Pancreas (tissue), 10 donors: ENCODE results near the gene LSM12. TPM values are rescaled to one million over a fixed set of nuclear protein-coding genes. Genes with fewer than 3 reads are reported as not detected.
A peak's percentile ranks its signal among the peaks of the same experiment; 100 is the strongest.

ENCODE experiments used
- ATAC-seq, 4 donors: fragments of 200-7000 bp; cut with Tn5 transposase; one replicate each; pipeline versions ENCODE4 v1.8.0 to v1.9.1; 2020; ENCODE audit warnings: mild to moderate bottlenecking in 4 of 4, moderate library complexity in 4 of 4
- DNase-seq, 6 donors: peaks; one replicate each; pipeline ENCODE4 v3.0.0-alpha.2; 2020
- FAIRE-seq: peaks from 2 replicates; lab custom pipeline; 2012; peaks lifted over from hg19 to GRCh38; lab: Jason Lieb, UNC
- H3K27ac ChIP-seq, 4 donors: fragments of 200-600 bp; sonication (generic); 1 replicate in 3 of 4; 2 replicates in 1 of 4; pipeline versions ENCODE4 v1.5.0 to v1.8.0; 2020
- H3K27me3 ChIP-seq, 4 donors: fragments of 200-600 bp; one replicate each; pipeline ENCODE4 v1.8.0; 2021
- H3K36me3 ChIP-seq, 3 donors: fragments of 200-600 bp; sonication (generic) in 1 of 3; one replicate each; pipeline versions ENCODE4 v1.5.0 to v1.8.0; 2020 to 2021
- H3K4me1 ChIP-seq, 3 donors: fragments of 200-600 bp; one replicate each; pipeline ENCODE4 v1.8.0; 2021
- H3K4me3 ChIP-seq, 4 donors: fragments of 200-600 bp; sonication (generic) in 2 of 4; one replicate each; pipeline versions ENCODE4 v1.5.0 to v1.8.0; 2020 to 2021
- H3K9me3 ChIP-seq, 4 donors: fragments of 200-600 bp; one replicate each; pipeline ENCODE4 v1.8.0; 2021
- WGBS, 2 donors: extraction: QIAGEN DNeasy Blood & Tissue Kit; methylation state at CpG; one replicate each; pipeline ENCODE4 v1.1.7; 2013; 5-methylcytosine and 5-hydroxymethylcytosine counted together
- intact Hi-C, 3 donors: fragments of 100-400 bp; cut with DNase I; formaldehyde crosslinking; loops; one replicate each; pipeline versions ENCODE4 v1.11.1 to v1.14.2; 2022
- polyA plus RNA-seq, 2 donors: library from polyadenylated mRNA; stranded (reverse); fragments of 200-250 nt; gene quantifications; one replicate each; pipeline ENCODE4 v1.2.3, GENCODE V29; 2013
- total RNA-seq, 6 donors: library from RNA; stranded (reverse); fragmentation: NEBNext Ultra II Directional in 4 of 6; extraction: Animal tissue kit (Norgen Biotek cat#: 25700) in 4 of 6; gene quantifications; one replicate each; pipeline versions ENCODE4 v1.2.1 to v1.2.4, GENCODE V29; 2021 to 2023
- TF ChIP-seq, protein P1 (sequence below), 4 donors: fragments of 200-600 bp; sonication (generic) in 3 of 4; IDR thresholded peaks; one replicate each; pipeline versions ENCODE4 v1.5.0 to v1.8.0; 2021; ENCODE audit warnings: antibody characterized with exemption in 4 of 4
- donor health status: healthy with polysubstance abuse.
- donor health status: DM: no; HTN: no; CAD: no; lungs with moderate emphysema.
- donor health status: DM: no; HTN: no; CAD: no.
- donor health status: control.
- donor health status: control.
- donor health status: Bipolar disorder and iron deficiency.
- donor health status: DM: yes; HTN: yes; CAD: no.
- donor health status: DM: no; HTN: no; CAD: no.
- donor health status: DM: no; HTN: no; CAD: no.
- donor health status: DM: yes; HTN: yes; CAD: no.

Gene LSM12
- total RNA-seq: 10 to 100 TPM; 19.0 to 29.6 (median 25.7) TPM
- 10 to 100 TPM; 14.5 to 21.3 TPM for polyA plus RNA-seq

GRCh38 chr17:44066204-44066930 is at the start of gene LSM12:
LSM12 (minus strand) TSS chr17:44066671; CDS start chr17:44066587, 84 bp downstream.
- Histone ChIP-seq H3K36me3 (peaks cover 0 to 4% (median 0%) of the 10 kb centered on the region in 3 donors), H3K9me3 (no peaks in the 10 kb centered on the region), H3K27me3 (no peaks in the 10 kb centered on the region), H3K4me1 (peaks cover 6 to 13% (median 10%) of the 10 kb centered on the region in 3 donors), H3K27ac (peak within 1 kb of the TSS; percentile 76 to 93 (median 85)), H3K4me3 (peak within 1 kb of the TSS; percentile 51 to 69 (median 60))
- TF ChIP-seq, protein P1, sequence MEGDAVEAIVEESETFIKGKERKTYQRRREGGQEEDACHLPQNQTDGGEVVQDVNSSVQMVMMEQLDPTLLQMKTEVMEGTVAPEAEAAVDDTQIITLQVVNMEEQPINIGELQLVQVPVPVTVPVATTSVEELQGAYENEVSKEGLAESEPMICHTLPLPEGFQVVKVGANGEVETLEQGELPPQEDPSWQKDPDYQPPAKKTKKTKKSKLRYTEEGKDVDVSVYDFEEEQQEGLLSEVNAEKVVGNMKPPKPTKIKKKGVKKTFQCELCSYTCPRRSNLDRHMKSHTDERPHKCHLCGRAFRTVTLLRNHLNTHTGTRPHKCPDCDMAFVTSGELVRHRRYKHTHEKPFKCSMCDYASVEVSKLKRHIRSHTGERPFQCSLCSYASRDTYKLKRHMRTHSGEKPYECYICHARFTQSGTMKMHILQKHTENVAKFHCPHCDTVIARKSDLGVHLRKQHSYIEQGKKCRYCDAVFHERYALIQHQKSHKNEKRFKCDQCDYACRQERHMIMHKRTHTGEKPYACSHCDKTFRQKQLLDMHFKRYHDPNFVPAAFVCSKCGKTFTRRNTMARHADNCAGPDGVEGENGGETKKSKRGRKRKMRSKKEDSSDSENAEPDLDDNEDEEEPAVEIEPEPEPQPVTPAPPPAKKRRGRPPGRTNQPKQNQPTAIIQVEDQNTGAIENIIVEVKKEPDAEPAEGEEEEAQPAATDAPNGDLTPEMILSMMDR (IDR thresholded peaks at IDR 0.05): no peak
- DNase-seq: peak; percentile 85 to 98 (median 94)
- peak; percentile 80 to 89 (median 86) for ATAC-seq
- intact Hi-C loops: no loop called here
- WGBS, 2 donors: 0% methylated on average over 60 to 65 of the region's 65 CpGs
- FAIRE-seq: no peak

- peaks cover 9 to 17% (median 11%) of the 10 kb centered on the region in 3 donors for H3K4me1 ChIP-seq
- no peaks in the 10 kb centered on the region for H3K27me3 ChIP-seq
- FAIRE-seq: no peak
- H3K27ac ChIP-seq: no peak overlapping the region
- no peaks in the 10 kb centered on the region for H3K9me3 ChIP-seq
- intact Hi-C loops: no loop called here
- no peak for ATAC-seq
- H3K36me3 ChIP-seq: peaks cover 0 to 6% (median 0%) of the 10 kb centered on the region in 3 donors
- no peak overlapping the region for H3K4me3 ChIP-seq
- peak in 1 of 6 donors; percentile 65 for DNase-seq
- WGBS, 2 donors: 58 to 69% methylated on average over 9 to 11 of the region's 11 CpGs
- TF ChIP-seq, protein P1 (IDR thresholded peaks at IDR 0.05): peak in 3 of 4 donors; percentile 30 to 38 (median 30)
Observed at GRCh38 chr17:44115585-44116415, 49.3 kb upstream of the LSM12 start.

DNA sequence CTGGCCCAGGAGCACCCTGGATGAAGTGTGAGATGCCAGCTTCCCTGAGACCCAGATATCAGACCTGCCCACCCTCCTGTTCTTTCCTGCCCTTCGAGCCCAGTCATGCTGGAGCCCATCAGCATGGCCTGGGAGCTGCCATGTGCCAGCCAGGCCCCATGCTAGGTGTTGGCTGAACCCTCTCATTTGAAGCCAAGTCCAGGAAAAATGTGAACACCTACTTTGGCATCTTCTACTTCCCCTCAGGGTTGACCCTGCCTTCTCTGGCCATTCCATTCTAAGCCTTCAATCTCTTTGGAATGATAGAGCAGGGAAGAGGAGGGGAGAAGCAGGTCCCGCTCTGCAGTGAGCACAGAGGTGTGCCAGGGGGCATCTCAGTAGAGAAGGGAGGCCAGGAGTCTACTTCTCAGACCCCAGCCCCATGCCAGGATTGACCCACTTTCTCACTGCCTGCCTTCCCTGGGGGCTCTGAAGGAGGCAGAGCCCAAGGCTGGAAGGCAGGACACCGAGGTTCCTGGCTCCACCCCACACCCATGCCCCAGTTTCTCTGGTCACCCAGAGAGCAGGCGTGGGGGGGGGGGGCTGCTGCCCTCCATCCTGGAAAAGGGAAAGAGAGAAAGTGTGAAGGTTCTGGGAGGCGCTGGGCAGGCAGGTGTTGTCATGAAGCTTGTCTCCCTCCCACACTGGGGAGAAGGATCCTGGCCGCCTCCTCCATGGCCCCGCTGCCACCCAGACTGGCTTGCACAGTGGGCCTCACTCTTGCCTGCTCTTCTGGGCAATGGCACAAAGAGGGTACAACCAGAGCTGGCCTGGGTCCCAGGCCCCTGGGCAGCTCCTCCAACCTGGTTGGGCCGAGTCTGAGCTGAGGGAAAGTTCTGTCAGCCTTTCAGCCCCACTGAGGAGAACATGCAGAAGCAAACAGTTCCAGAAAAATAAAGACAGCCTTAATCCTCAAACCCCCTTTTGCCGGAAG is 47.7 kb upstream of the LSM12 start:
- intact Hi-C loops: no loop called here
- DNase-seq (no peak), FAIRE-seq (no peak), ATAC-seq (no peak)
- Histone ChIP-seq H3K4me3 (no peak overlapping the region), H3K9me3 (no peaks in the 10 kb centered on the region), H3K36me3 (peaks cover 0 to 6% (median 0%) of the 10 kb centered on the region in 3 donors), H3K27me3 (no peaks in the 10 kb centered on the region), H3K27ac (no peak overlapping the region), H3K4me1 (peaks cover 19 to 32% (median 27%) of the 10 kb centered on the region in 3 donors)
- WGBS, 2 donors: 87 to 93% methylated on average over 9 of the region's 9 CpGs
- TF ChIP-seq, protein P1 (IDR thresholded peaks at IDR 0.05): no peak

DNA sequence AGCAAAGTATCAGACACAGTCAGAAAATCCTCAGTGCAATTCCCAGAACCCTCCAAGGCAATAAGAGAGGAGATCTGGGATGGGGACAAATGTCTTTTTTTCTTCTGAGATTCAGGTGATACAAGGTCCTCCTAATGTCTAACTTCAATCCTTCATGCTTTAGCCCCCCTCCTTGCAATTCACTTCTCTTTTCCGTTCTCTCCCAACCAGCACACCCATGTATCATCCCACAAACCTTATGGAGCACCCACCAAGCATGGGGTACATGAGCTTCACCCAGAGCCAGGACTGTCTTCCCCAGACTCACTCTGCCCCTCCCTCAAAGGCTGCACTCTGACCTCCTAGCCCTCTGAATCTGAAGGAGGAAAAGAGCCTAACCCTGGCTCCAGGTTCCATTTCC is 46.9 kb upstream of the LSM12 start:
- H3K27ac ChIP-seq: no peak overlapping the region
- intact Hi-C loops: no loop called here
- TF ChIP-seq, protein P1 (IDR thresholded peaks at IDR 0.05): no peak
- H3K4me1 ChIP-seq: peaks cover 19 to 36% (median 27%) of the 10 kb centered on the region in 3 donors
- no peaks in the 10 kb centered on the region for H3K27me3 ChIP-seq
- H3K9me3 ChIP-seq: no peaks in the 10 kb centered on the region
- DNase-seq: no peak
- FAIRE-seq: no peak
- no peak overlapping the region for H3K4me3 ChIP-seq
- no peak for ATAC-seq
- WGBS, 2 donors: 95 to 100% methylated on average over 1 of the region's 1 CpG
- H3K36me3 ChIP-seq: peaks cover 0 to 6% (median 0%) of the 10 kb centered on the region in 3 donors
